Measurements from ENCODE around the gene ZDHHC11B.
"Not testable (repeated sequence)": the region's sequence is repeated elsewhere in the genome, so short reads cannot be mapped to it uniquely, and the experiment has no call there.

Gene ZDHHC11B

GRCh38 chr5:783049-783802 lies 1.3 kb downstream of the ZDHHC11B start:
- H3K4me3 ChIP-seq (replicated peaks; ENCODE audit: insufficient read depth, low read length), result peak overlapping the region; percentile 41
- H3K27me3 ChIP-seq (ENCODE audit: insufficient read depth, poor library complexity, severe bottlenecking); H3K27ac ChIP-seq (replicated peaks); DNase-seq (ENCODE audit: low read depth in 1 of 2, low spot score in 1 of 2): not testable (repeated sequence)

DNA sequence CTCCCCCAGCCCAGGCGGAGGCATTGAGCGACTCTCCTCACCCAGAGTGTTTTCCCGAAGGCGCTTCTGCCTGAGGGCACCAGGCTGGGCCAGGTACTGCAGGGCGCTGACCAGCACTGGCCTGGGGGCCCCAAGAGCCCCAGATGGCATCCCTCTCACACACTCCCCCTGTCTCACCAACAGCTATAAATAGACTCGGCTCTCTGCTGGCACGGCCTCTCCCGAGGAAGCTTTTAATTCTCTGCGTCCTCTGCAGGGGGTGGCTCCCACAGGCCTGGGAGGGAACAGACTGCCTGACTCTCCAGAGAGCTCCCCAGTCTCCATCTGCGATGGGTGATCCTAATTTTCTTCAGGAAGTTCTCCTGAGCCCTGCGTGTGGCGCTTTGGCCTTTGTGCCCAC lies 2.2 kb downstream of the ZDHHC11B start:
- DNase-seq (ENCODE audit: low read depth in 1 of 2, low spot score in 1 of 2), result not testable (repeated sequence)

GRCh38 chr5:780571-780970 lies 4.0 kb downstream of the ZDHHC11B start:
- DNase-seq (ENCODE audit: low read depth in 1 of 2, low spot score in 1 of 2); H3K4me3 ChIP-seq (replicated peaks; ENCODE audit: insufficient read depth, low read length); H3K27me3 ChIP-seq (ENCODE audit: insufficient read depth, poor library complexity, severe bottlenecking); H3K27ac ChIP-seq (replicated peaks): not testable (repeated sequence)

More for the DNA sequence above, 2.2 kb downstream of the ZDHHC11B start:
- not testable (repeated sequence) for H3K27me3 ChIP-seq (ENCODE audit: insufficient read depth, poor library complexity, severe bottlenecking); H3K27ac ChIP-seq (replicated peaks); H3K4me3 ChIP-seq (replicated peaks; ENCODE audit: insufficient read depth, low read length)

DNA sequence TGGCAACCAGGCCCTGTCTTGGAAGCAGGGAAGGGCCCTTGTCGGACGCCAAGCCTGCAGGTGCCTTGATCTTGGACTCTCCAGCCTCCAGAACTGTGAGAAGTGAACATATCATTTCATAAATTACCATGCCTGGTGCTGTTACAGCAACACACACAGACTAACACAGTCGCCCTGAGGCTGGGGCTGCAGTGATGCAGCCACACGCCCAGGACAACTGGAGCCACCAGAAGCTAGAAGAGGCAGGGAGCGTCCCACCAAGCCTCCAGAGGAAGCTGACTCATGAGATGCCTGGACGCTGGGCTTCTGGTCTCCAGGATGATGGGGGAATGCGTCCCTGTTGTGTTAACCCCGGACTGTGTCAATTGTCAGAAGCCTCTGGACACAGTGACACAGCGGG lies 5.6 kb downstream of the ZDHHC11B start:
- not testable (repeated sequence) for H3K4me3 ChIP-seq (replicated peaks; ENCODE audit: insufficient read depth, low read length); H3K27me3 ChIP-seq (ENCODE audit: insufficient read depth, poor library complexity, severe bottlenecking); H3K27ac ChIP-seq (replicated peaks); DNase-seq (ENCODE audit: low read depth in 1 of 2, low spot score in 1 of 2)

- not testable (repeated sequence) for DNase-seq (ENCODE audit: low read depth in 1 of 2, low spot score in 1 of 2); H3K27me3 ChIP-seq (ENCODE audit: insufficient read depth, poor library complexity, severe bottlenecking); H3K4me3 ChIP-seq (replicated peaks; ENCODE audit: insufficient read depth, low read length); H3K27ac ChIP-seq (replicated peaks)
Measured at GRCh38 chr5:778421-778820, 6.1 kb downstream of the ZDHHC11B start.

GRCh38 chr5:777756-778161 lies 6.8 kb downstream of the ZDHHC11B start:
- no peak overlapping the region for H3K4me3 ChIP-seq (replicated peaks; ENCODE audit: insufficient read depth, low read length)
- TF ChIP-seq GABPA (IDR thresholded peaks at IDR 0.05; ENCODE audit: low read depth) (no peak), SPI1 (IDR thresholded peaks at IDR 0.05; ENCODE audit: borderline replicate concordance, low read depth) (no peak)
- H3K27ac ChIP-seq (replicated peaks), result no peak overlapping the region
- H3K27me3 ChIP-seq (ENCODE audit: insufficient read depth, poor library complexity, severe bottlenecking), result no peaks in the 10 kb centered on the region
- no peak for DNase-seq (ENCODE audit: low read depth in 1 of 2, low spot score in 1 of 2)

- DNase-seq (ENCODE audit: low read depth in 1 of 2, low spot score in 1 of 2), result no peak
- H3K27ac ChIP-seq (replicated peaks), result no peak overlapping the region
- no peak for TF ChIP-seq SPI1 (IDR thresholded peaks at IDR 0.05; ENCODE audit: borderline replicate concordance, low read depth)
- TF ChIP-seq GABPA (IDR thresholded peaks at IDR 0.05; ENCODE audit: low read depth), result no peak
- no peak for TF ChIP-seq CTCF (IDR thresholded peaks at IDR 0.05; ENCODE audit: insufficient read depth, low read length)
- no peak for TF ChIP-seq POLR2AphosphoS5 (IDR thresholded peaks at IDR 0.05; ENCODE audit: low read depth)
- TF ChIP-seq, protein P1, sequence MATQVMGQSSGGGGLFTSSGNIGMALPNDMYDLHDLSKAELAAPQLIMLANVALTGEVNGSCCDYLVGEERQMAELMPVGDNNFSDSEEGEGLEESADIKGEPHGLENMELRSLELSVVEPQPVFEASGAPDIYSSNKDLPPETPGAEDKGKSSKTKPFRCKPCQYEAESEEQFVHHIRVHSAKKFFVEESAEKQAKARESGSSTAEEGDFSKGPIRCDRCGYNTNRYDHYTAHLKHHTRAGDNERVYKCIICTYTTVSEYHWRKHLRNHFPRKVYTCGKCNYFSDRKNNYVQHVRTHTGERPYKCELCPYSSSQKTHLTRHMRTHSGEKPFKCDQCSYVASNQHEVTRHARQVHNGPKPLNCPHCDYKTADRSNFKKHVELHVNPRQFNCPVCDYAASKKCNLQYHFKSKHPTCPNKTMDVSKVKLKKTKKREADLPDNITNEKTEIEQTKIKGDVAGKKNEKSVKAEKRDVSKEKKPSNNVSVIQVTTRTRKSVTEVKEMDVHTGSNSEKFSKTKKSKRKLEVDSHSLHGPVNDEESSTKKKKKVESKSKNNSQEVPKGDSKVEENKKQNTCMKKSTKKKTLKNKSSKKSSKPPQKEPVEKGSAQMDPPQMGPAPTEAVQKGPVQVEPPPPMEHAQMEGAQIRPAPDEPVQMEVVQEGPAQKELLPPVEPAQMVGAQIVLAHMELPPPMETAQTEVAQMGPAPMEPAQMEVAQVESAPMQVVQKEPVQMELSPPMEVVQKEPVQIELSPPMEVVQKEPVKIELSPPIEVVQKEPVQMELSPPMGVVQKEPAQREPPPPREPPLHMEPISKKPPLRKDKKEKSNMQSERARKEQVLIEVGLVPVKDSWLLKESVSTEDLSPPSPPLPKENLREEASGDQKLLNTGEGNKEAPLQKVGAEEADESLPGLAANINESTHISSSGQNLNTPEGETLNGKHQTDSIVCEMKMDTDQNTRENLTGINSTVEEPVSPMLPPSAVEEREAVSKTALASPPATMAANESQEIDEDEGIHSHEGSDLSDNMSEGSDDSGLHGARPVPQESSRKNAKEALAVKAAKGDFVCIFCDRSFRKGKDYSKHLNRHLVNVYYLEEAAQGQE (IDR thresholded peaks at IDR 0.05; ENCODE audit: insufficient replicate concordance, low read depth), result no peak
- H3K27me3 ChIP-seq (ENCODE audit: insufficient read depth, poor library complexity, severe bottlenecking), result no peaks in the 10 kb centered on the region
- H3K4me3 ChIP-seq (replicated peaks; ENCODE audit: insufficient read depth, low read length), result no peak overlapping the region
Measured at GRCh38 chr5:776862-777711, 7.4 kb downstream of the ZDHHC11B start.
